Measurements from ENCODE around the gene CDIP1. TPM values are rescaled to one million over a fixed set of nuclear protein-coding genes. Genes with fewer than 3 reads are reported as not detected.

The CDIP1 gene
- total RNA-seq = 23.9 to 36.8 TPM (median 36.4 TPM) in 3 replicates
- long read RNA-seq, transcript CDIP1-205 (6 exons, 2,774 nt) = minor isoform, 23 of 138 reads
- long read RNA-seq, transcript CDIP1-209 (6 exons, 2,062 nt) = major isoform, 29 of 138 reads
- long read RNA-seq, partial matches to known transcripts = 7 of 138 reads
- long read RNA-seq, other reads (novel, unspliced or antisense) = 78 of 138 reads

DNA sequence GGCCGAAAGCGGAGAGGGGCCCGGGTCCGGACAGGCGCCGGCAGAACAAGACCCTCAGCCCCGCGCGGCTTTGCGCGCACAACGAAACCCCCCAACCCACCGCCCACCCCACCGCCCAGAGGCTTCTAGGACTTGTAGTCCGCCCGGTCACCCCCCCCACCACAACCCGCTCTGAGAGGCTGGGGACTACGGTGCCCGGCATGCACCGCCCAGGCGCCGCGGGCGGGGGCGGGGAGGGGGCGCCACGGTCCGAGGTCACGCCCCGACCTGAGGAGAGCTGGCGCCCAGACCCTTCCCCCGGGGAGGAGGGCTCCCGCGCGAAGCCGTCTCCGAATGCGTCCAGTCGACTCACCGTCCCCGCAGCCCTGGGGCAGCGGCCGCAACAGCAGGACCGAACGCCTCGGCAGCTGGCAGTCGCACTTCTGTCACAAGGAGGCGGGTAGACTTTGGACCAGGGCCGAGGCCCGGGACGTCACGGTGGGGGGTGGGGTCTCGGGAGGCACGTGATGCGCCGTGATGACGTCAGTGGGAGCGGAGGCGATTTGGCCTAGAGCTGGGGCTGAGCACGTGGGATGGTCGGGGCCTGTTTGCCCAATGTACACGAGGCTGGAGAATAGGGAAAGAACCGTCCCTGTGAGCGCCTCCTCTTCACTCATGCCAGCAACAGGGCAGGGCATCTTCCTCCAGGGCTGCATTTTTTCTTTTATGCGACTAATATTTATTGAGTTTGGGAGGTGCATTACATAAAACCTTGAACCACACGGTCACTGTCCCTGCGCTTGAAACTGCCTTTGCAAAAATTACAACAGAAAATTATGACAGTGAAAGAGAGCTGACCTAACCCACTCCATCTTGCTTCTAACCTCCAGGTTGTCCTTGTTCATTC lies at the start of gene CDIP1:
CDIP1 (minus strand) TSS at position 424 of the 886 bp plus-strand sequence. CDS start 24,643 bp downstream, outside the sequence.
- Mint-ChIP-seq H3K4me1 (ENCODE audit: low read depth) (peaks cover 25% of the 10 kb centered on the region), H3K9me3 (ENCODE audit: low read depth) (peaks cover 9% of the 10 kb centered on the region), H3K4me3 (ENCODE audit: unreplicated experiment) (peak within 1 kb of the TSS; percentile 79), H3K27me3 (ENCODE audit: low read depth) (no peaks in the 10 kb centered on the region), H3K36me3 (ENCODE audit: low read depth) (peaks cover 2% of the 10 kb centered on the region), H3K27ac (ENCODE audit: unreplicated experiment) (peak within 1 kb of the TSS; percentile 83)
- DNase-seq (ENCODE audit: low spot score) = peak; percentile 97
- TF ChIP-seq, protein P1, sequence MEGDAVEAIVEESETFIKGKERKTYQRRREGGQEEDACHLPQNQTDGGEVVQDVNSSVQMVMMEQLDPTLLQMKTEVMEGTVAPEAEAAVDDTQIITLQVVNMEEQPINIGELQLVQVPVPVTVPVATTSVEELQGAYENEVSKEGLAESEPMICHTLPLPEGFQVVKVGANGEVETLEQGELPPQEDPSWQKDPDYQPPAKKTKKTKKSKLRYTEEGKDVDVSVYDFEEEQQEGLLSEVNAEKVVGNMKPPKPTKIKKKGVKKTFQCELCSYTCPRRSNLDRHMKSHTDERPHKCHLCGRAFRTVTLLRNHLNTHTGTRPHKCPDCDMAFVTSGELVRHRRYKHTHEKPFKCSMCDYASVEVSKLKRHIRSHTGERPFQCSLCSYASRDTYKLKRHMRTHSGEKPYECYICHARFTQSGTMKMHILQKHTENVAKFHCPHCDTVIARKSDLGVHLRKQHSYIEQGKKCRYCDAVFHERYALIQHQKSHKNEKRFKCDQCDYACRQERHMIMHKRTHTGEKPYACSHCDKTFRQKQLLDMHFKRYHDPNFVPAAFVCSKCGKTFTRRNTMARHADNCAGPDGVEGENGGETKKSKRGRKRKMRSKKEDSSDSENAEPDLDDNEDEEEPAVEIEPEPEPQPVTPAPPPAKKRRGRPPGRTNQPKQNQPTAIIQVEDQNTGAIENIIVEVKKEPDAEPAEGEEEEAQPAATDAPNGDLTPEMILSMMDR (IDR thresholded peaks at IDR 0.05) = peak; percentile 54

DNA sequence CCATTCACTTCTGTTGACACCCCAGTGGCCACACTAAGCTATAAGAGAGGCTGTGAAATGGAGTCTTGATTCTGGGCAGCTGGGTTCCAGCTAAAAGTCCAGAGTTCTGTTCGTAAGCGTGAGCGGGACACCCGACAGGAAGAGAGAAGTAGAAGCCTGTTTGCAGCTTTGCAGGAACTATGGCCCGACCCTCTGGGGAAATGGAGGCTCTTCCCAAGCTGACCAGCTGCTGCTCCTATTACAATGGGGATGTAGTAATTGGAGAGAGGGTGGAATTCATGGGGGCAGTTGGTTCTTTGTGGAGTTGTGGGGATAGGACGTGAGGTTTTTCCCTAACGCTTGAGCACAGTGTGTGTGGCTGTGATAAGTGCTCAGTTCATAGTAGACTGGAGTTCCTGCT lies 47.7 kb upstream of the CDIP1 start:
- H3K4me3 Mint-ChIP-seq (ENCODE audit: unreplicated experiment) = no peak overlapping the region
- TF ChIP-seq, protein P1 (IDR thresholded peaks at IDR 0.05) = no peak
- DNase-seq (ENCODE audit: low spot score) = no peak
- H3K36me3 Mint-ChIP-seq (ENCODE audit: low read depth) = no peaks in the 10 kb centered on the region
- H3K9me3 Mint-ChIP-seq (ENCODE audit: low read depth) = no peaks in the 10 kb centered on the region
- H3K4me1 Mint-ChIP-seq (ENCODE audit: low read depth) = no peaks in the 10 kb centered on the region
- no peak overlapping the region for H3K27ac Mint-ChIP-seq (ENCODE audit: unreplicated experiment)
- peaks cover 13% of the 10 kb centered on the region for H3K27me3 Mint-ChIP-seq (ENCODE audit: low read depth)

DNA sequence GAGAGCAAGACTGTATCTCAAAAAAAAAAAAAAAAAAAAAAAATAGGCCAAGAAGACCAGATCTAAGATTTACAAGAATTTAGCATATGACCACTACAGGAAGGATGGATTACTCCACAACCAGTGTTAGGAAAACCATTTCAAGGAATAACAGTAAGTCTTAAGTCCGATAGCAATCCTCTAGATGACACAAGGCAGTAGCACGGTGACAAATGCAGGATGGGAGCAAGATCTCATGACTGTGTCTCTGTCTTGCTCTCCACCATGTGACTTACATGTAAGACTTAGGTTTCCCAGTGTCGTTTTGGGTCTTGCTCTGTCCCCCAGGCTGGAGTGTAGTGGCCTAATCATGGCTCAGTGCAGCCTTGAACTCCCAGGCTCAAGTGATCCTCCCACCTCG lies 45.3 kb upstream of the CDIP1 start:
- Mint-ChIP-seq H3K36me3 (ENCODE audit: low read depth) (no peaks in the 10 kb centered on the region), H3K9me3 (ENCODE audit: low read depth) (no peaks in the 10 kb centered on the region), H3K4me3 (ENCODE audit: unreplicated experiment) (no peak overlapping the region), H3K27me3 (ENCODE audit: low read depth) (peaks cover 13% of the 10 kb centered on the region), H3K27ac (ENCODE audit: unreplicated experiment) (no peak overlapping the region), H3K4me1 (ENCODE audit: low read depth) (peaks cover 11% of the 10 kb centered on the region)
- no peak for DNase-seq (ENCODE audit: low spot score)
- TF ChIP-seq, protein P1 (IDR thresholded peaks at IDR 0.05) = no peak

DNA sequence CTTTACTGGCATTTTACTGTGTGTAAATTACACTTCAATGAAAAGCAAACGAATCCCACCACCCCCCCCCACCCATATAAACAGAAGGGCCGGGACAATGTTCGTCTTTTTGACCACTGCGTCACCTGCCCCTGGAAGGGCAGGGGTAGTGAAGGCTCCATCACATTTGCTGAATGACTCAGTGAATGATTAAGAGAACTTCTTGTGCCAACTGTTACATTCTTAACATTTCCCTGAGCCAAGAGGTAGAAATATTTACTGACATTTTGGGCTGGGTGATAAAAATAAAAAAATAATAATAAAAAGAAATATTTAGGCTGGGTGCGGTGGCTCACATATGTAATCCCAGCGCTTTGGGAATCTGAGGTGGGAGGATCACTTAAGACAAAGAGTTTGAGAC lies 41.7 kb upstream of the CDIP1 start:
- H3K9me3 Mint-ChIP-seq (ENCODE audit: low read depth) = no peaks in the 10 kb centered on the region
- no peaks in the 10 kb centered on the region for H3K27me3 Mint-ChIP-seq (ENCODE audit: low read depth)
- no peak for DNase-seq (ENCODE audit: low spot score)
- H3K4me1 Mint-ChIP-seq (ENCODE audit: low read depth) = peaks cover 11% of the 10 kb centered on the region
- TF ChIP-seq, protein P1 (IDR thresholded peaks at IDR 0.05) = no peak
- H3K27ac Mint-ChIP-seq (ENCODE audit: unreplicated experiment) = peak overlapping the region; percentile 45
- H3K4me3 Mint-ChIP-seq (ENCODE audit: unreplicated experiment) = no peak overlapping the region
- H3K36me3 Mint-ChIP-seq (ENCODE audit: low read depth) = no peaks in the 10 kb centered on the region

DNA sequence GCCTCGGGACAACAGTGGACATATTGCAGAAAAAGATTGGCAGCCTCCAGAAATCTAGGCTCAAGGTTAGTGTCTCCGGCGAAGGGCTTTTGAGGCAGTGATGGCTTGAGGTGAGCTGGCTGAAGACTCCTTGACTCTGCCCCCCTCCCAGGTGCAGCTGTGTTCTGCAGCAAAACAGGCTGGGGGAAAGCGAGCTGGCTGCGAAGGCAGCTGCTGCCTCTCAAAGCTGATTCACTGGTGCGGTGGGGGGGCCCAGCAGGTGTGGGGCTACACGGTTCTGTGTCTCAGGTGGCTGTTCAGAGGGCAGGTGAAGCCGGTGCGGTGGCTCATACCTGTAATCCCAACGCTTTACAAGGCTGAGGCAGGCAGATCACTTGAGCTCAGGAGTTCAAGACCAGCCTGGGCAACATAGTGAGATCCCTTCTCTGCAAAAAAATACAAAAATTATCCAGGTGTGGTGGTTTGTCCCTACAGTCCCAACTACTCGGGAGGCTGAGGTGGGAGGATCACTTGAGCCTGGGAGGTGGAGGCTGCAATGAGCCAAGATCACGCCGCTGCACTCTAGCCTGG lies 40.5 kb upstream of the CDIP1 start:
- Mint-ChIP-seq H3K27ac (ENCODE audit: unreplicated experiment) (no peak overlapping the region), H3K9me3 (ENCODE audit: low read depth) (no peaks in the 10 kb centered on the region), H3K4me1 (ENCODE audit: low read depth) (peaks cover 11% of the 10 kb centered on the region), H3K36me3 (ENCODE audit: low read depth) (no peaks in the 10 kb centered on the region), H3K4me3 (ENCODE audit: unreplicated experiment) (no peak overlapping the region), H3K27me3 (ENCODE audit: low read depth) (no peaks in the 10 kb centered on the region)
- DNase-seq (ENCODE audit: low spot score) = no peak
- TF ChIP-seq, protein P1 (IDR thresholded peaks at IDR 0.05) = no peak

Data from chondrocyte (in vitro differentiated cells).